Sigmoid colon (tissue), 7 donors: Measurements from ENCODE around the gene AMIGO2. TPM values are rescaled to one million over a fixed set of nuclear protein-coding genes. Genes with fewer than 3 reads are reported as not detected.

Experiments
- DNase-seq: peaks from one replicate; pipeline ENCODE4 v3.0.0-alpha.2; 2019
- H3K27ac ChIP-seq, 4 donors: fragments of 200-600 bp; sonication (generic); one replicate each; pipeline ENCODE4 v1.5.1; 2016 to 2019; ENCODE audit warnings: mild to moderate bottlenecking in 1 of 4
- H3K27me3 ChIP-seq, 3 donors: fragments of 200-600 bp; sonication (generic); one replicate each; pipeline ENCODE4 v1.5.1; 2019; ENCODE audit warnings: mild to moderate bottlenecking in 1 of 3
- H3K36me3 ChIP-seq, 4 donors: fragments of 200-600 bp; sonication (generic); one replicate each; pipeline ENCODE4 v1.5.1; 2016 to 2019
- H3K4me1 ChIP-seq, 4 donors: fragments of 200-600 bp; sonication (generic); one replicate each; pipeline ENCODE4 v1.5.1; 2017 to 2019
- H3K4me3 ChIP-seq, 4 donors: fragments of 200-600 bp; sonication (generic); one replicate each; pipeline ENCODE4 v1.5.1; 2017 to 2019; ENCODE audit warnings: mild to moderate bottlenecking in 2 of 4, moderate library complexity in 1 of 4
- H3K9me3 ChIP-seq, 4 donors: fragments of 200-600 bp in 3 of 4; sonication (generic) in 3 of 4; one replicate each; pipeline versions ENCODE4 v1.5.1 to v1.6.1; 2013 to 2019
- EP300 ChIP-seq, 4 donors: sonication (generic); formaldehyde crosslinking; IDR thresholded peaks; one replicate each; pipeline ENCODE4 v1.6.1; 2017; ENCODE audit warnings: antibody characterized with exemption in 4 of 4
- POLR2A ChIP-seq, 2 donors: fragments of 450-650 bp; IDR thresholded peaks; one replicate each; pipeline ENCODE4 v1.6.1; 2016; ENCODE audit warnings: antibody characterized with exemption in 2 of 2, mild to moderate bottlenecking in 2 of 2, moderate library complexity in 2 of 2
- POLR2AphosphoS5 ChIP-seq, 4 donors: sonication (generic); formaldehyde crosslinking; IDR thresholded peaks; one replicate each; pipeline ENCODE4 v1.6.1; 2017; ENCODE audit warnings: antibody characterized with exemption in 4 of 4
- WGBS, 2 donors: extraction: QIAGEN DNeasy Blood & Tissue Kit; methylation state at CpG; one replicate each; pipeline ENCODE4 v1.1.7; 2013; 5-methylcytosine and 5-hydroxymethylcytosine counted together
- intact Hi-C: fragments of 100-400 bp; cut with DNase I; formaldehyde crosslinking; loops from one replicate; pipeline ENCODE4 v1.15.1; 2023
- polyA plus RNA-seq, 3 donors: library from polyadenylated mRNA; stranded (reverse); fragments of 200-250 nt; gene quantifications; one replicate each; pipeline ENCODE4 v1.2.3, GENCODE V29; 2013
- total RNA-seq, 4 donors: library from RNA; depleted of rRNA; stranded (reverse); fragments of >200 nt; gene quantifications; one replicate each; pipeline ENCODE4 v1.1.0, GENCODE V29; 2016
- TF ChIP-seq, protein P1 (sequence below), 4 experiments: fragments of 450-650 bp in 3 of 4; fragments of 200-600 bp in 1 of 4; IDR thresholded peaks; one replicate each; pipeline ENCODE4 v1.5.1; 2016 to 2019; ENCODE audit warnings: antibody characterized with exemption in 4 of 4, mild to moderate bottlenecking in 3 of 4, moderate library complexity in 2 of 4
- donor health status: healthy with polysubstance abuse.
- donor health status: Bipolar disorder and iron deficiency.
- donor health status: healthy.

Gene AMIGO2
- total and polyA plus RNA-seq, 7 donors, result 0.46 to 68.1 (median 33.2) TPM

DNA sequence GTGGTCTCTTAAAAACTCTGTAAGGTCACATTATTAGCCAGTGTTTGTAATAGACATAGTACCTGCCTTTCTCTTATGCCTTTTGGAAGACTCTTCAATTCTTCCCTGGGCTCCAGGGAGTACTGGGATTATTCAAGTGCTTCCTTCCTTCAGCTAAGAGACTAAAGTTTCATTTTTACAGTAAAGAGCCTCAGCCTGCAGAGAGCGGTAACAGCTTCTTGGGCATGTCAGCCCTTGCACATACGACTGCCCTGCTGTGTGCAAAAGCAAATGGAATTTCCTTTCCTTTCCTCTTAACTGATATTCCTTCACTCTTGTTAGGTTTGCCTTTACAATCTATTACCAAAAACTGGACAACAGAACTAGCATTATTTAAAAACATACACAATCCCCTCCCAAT, 32.9 kb upstream of the AMIGO2 start:
- Histone ChIP-seq H3K27me3 (no peaks in the 10 kb centered on the region), H3K9me3 (no peaks in the 10 kb centered on the region), H3K36me3 (peaks cover 0 to 6% (median 0%) of the 10 kb centered on the region in 4 donors), H3K4me3 (no peak overlapping the region), H3K27ac (no peak overlapping the region), H3K4me1 (no peaks in the 10 kb centered on the region)
- TF ChIP-seq, protein P1, sequence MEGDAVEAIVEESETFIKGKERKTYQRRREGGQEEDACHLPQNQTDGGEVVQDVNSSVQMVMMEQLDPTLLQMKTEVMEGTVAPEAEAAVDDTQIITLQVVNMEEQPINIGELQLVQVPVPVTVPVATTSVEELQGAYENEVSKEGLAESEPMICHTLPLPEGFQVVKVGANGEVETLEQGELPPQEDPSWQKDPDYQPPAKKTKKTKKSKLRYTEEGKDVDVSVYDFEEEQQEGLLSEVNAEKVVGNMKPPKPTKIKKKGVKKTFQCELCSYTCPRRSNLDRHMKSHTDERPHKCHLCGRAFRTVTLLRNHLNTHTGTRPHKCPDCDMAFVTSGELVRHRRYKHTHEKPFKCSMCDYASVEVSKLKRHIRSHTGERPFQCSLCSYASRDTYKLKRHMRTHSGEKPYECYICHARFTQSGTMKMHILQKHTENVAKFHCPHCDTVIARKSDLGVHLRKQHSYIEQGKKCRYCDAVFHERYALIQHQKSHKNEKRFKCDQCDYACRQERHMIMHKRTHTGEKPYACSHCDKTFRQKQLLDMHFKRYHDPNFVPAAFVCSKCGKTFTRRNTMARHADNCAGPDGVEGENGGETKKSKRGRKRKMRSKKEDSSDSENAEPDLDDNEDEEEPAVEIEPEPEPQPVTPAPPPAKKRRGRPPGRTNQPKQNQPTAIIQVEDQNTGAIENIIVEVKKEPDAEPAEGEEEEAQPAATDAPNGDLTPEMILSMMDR (IDR thresholded peaks at IDR 0.05), result no peak
- no peak for TF ChIP-seq POLR2A (IDR thresholded peaks at IDR 0.05)
- TF ChIP-seq POLR2AphosphoS5 (IDR thresholded peaks at IDR 0.05), result no peak
- TF ChIP-seq EP300 (IDR thresholded peaks at IDR 0.05), result no peak
- no peak for DNase-seq
- intact Hi-C loops, result loop anchor here (5.0 kb wide), 1 partner anchor 85 kb away; no protein-coding TSS in a partner anchor
- WGBS, 2 donors, result 93 to 95% methylated on average over 2 of the region's 2 CpGs

DNA sequence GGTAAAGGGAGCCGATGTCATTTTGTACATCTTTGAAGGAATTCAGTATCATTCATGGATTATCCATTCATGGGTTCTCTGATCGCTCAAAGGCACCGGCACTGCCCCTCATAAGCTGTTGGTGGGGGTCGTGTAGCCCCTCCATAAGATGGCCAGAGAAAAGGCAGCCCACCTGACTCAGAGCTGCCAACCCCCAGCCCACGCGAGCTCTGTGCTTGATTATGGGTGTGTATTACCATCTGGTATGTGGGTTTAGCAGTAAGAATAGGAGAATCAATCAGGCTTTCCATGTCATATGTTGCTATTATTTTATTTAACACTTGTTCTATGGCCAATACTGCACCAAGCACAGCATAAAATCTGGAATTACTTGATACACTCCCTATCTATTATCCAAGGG, 32.1 kb upstream of the AMIGO2 start:
- Histone ChIP-seq H3K36me3 (peaks cover 0 to 6% (median 0%) of the 10 kb centered on the region in 4 donors), H3K9me3 (no peaks in the 10 kb centered on the region), H3K27ac (no peak overlapping the region), H3K4me1 (no peaks in the 10 kb centered on the region), H3K27me3 (no peaks in the 10 kb centered on the region), H3K4me3 (no peak overlapping the region)
- intact Hi-C loops, result loop anchor here (5.0 kb wide), 1 partner anchor 85 kb away; no protein-coding TSS in a partner anchor
- no peak for DNase-seq
- 87 to 89% methylated on average over 6 of the region's 6 CpGs for WGBS, 2 donors
- TF ChIP-seq, protein P1 (IDR thresholded peaks at IDR 0.05), result no peak
- no peak for TF ChIP-seq POLR2A (IDR thresholded peaks at IDR 0.05)
- TF ChIP-seq EP300 (IDR thresholded peaks at IDR 0.05), result no peak
- TF ChIP-seq POLR2AphosphoS5 (IDR thresholded peaks at IDR 0.05), result no peak

DNA sequence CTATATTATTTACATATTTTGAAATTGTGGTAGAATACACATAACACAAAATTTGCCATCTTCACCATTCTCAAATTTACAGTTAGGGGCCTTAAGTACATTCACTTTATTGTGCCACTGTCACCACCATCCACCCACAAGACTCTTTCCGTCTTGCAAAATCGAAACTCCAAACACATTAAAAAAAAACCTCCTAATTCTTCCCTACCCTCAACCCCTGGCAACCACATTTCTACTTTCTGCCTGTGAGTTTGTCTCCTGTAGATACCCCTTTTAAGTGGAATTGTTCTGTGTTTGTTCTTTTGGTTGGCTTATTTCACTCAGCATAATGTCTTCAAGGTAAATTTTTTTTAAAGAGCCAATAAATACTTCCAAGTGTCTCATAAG, 31.6 kb upstream of the AMIGO2 start:
- WGBS, 2 donors, result 83 to 91% methylated on average over 2 of the region's 2 CpGs
- intact Hi-C loops, result loop anchor here (5.0 kb wide), 1 partner anchor 86 kb away; no protein-coding TSS in a partner anchor

DNA sequence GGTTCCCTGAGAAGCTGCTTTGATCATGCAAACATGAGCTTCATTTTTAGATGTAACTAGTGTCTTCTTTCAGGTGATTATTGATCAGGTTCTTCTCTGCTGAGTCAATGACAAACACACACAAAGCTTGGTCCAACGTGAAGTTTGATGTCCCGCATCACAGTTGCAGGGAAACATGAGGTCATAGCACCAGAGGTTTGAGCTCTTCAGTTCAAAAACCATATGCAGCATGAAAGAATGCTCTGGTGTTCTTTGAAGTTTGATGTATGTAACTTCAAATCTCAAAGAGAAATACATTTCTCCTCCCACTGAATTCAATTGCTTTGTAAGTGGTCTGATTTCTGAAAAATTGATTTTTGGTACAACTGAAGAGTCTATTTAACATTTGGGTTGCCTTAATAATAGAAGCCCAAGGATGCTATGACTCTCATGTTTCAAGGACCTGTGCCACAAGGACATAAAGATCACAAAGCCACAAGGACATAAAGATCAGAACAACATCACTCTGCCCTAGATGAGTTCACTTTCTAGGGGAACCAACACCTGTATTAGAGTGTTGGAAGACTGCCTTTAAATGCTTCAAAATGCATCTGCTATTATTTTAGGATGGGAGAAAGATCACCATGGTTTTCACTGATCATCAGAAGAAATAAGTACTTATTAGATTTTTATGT, 31.1 kb upstream of the AMIGO2 start:
- Histone ChIP-seq H3K9me3 (no peaks in the 10 kb centered on the region), H3K4me3 (no peak overlapping the region), H3K27me3 (no peaks in the 10 kb centered on the region), H3K27ac (no peak overlapping the region), H3K36me3 (peaks cover 0 to 6% (median 0%) of the 10 kb centered on the region in 4 donors), H3K4me1 (no peaks in the 10 kb centered on the region)
- TF ChIP-seq POLR2AphosphoS5 (IDR thresholded peaks at IDR 0.05) (no peak), POLR2A (IDR thresholded peaks at IDR 0.05) (no peak), EP300 (IDR thresholded peaks at IDR 0.05) (no peak)
- TF ChIP-seq, protein P1 (IDR thresholded peaks at IDR 0.05), result no peak
- WGBS, 2 donors, result 85 to 93% methylated on average over 2 of the region's 2 CpGs
- no peak for DNase-seq
- intact Hi-C loops, result loop anchor here (5.0 kb wide), 1 partner anchor 86 kb away; no protein-coding TSS in a partner anchor

More for the DNA sequence above, 31.6 kb upstream of the AMIGO2 start:
- H3K9me3 ChIP-seq, result no peaks in the 10 kb centered on the region
- no peak for DNase-seq
- H3K4me3 ChIP-seq, result no peak overlapping the region
- peaks cover 0 to 6% (median 0%) of the 10 kb centered on the region in 4 donors for H3K36me3 ChIP-seq
- TF ChIP-seq, protein P1 (IDR thresholded peaks at IDR 0.05), result no peak
- TF ChIP-seq POLR2AphosphoS5 (IDR thresholded peaks at IDR 0.05), result no peak
- no peak for TF ChIP-seq POLR2A (IDR thresholded peaks at IDR 0.05)
- no peak for TF ChIP-seq EP300 (IDR thresholded peaks at IDR 0.05)
- no peaks in the 10 kb centered on the region for H3K27me3 ChIP-seq
- no peak overlapping the region for H3K27ac ChIP-seq
- no peaks in the 10 kb centered on the region for H3K4me1 ChIP-seq
